GM19043 (cell line): ENCODE data around the gene GPT2.

ENCODE experiments used
- ATAC-seq: cut with Tn5 transposase; IDR thresholded peaks from one replicate; pipeline ENCODE4 v1.9.1; 2021; ENCODE audit warnings: low read depth; ENCODE audit not compliant: unreplicated experiment

Gene GPT2

GRCh38 chr16:46954562-46954961 lies 70.4 kb downstream of the GPT2 start:
- ATAC-seq, result no peak

DNA sequence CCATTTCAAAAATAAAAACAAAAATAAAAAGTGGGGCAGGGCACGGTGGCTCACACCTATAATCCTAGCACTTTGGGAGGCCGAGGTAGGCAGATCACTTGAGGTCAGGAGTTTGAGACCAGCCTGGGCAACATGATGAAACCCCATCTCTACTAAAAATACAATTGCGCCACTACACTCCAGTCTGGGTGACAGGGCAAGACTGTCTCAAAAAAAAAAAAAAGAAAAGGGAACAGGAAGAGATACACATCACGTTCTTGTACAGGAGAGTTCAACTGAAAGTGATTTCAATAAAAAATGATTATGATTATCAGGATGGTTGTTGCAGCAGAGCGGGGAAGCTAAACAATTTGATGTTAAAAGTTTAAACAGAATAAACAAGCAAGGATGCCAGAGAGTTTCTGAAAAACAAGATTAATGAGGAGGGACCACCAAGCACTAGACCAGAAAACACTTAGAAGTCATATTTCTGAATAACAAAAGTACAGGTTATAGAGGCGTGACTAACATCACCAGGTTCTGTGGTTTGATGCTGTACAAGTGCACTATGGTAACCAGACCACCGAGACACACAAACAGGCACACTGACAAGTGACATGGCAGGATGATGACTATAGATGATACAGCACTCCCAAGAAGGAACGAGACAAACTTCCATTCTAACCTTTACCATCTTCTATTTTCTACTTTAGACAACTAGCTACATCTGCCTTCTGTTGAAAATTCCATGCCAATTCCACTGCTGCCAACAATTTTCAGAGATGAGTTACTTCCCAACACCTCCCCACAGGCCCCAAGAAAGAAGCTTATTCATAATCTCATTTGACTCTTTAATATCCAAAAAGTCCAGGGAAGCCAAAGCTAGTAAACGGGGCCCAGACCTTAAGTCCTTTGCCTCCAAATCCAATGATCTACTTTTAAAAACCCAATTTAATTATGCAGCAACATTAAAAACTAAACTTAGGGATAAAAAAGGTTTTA lies 77.5 kb downstream of the GPT2 start:
- ATAC-seq, result no peak

DNA sequence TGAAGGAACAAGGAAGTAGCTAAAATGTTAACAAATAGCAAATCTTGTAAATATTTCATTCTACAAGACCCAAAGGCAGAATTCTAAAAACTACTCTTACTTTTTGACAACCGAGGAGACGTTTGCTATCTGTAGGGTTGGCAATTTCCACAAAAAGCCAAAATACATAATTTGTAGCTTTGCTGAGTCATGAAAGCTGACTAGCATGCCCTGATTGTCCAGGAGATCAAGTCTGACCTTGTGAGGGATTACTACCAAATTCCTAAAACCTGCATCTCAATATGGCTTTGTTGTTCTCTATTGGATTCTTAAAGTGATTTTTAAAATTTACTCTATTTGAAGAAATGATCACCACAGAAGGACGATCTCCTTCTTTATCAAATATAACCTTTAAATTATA lies 78.5 kb downstream of the GPT2 start:
- ATAC-seq, result no peak

GRCh38 chr16:46968063-46968435 lies 83.9 kb downstream of the GPT2 start:
- ATAC-seq, result no peak

DNA sequence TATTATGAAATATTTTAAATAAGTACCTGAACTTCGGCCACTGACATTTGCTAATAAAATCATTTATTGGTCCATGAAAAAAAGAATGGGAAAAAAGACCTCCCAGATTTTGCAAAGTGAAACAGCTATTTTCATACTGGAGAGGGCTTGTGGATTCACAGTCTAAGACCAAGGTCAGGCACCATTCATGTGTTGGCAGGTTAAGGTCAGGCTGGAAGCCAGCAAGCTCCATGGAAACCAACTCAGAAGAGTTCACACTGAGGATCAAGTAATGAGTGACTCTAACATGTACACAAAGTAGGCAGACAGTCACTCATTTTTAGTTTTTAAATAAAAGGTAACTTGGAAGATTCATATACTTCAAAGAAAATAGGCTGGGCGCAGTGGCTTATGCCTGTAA lies 85.9 kb downstream of the GPT2 start:
- no peak for ATAC-seq

- ATAC-seq, result no peak
Measured at GRCh38 chr16:46971271-46971670, 87.1 kb downstream of the GPT2 start.

DNA sequence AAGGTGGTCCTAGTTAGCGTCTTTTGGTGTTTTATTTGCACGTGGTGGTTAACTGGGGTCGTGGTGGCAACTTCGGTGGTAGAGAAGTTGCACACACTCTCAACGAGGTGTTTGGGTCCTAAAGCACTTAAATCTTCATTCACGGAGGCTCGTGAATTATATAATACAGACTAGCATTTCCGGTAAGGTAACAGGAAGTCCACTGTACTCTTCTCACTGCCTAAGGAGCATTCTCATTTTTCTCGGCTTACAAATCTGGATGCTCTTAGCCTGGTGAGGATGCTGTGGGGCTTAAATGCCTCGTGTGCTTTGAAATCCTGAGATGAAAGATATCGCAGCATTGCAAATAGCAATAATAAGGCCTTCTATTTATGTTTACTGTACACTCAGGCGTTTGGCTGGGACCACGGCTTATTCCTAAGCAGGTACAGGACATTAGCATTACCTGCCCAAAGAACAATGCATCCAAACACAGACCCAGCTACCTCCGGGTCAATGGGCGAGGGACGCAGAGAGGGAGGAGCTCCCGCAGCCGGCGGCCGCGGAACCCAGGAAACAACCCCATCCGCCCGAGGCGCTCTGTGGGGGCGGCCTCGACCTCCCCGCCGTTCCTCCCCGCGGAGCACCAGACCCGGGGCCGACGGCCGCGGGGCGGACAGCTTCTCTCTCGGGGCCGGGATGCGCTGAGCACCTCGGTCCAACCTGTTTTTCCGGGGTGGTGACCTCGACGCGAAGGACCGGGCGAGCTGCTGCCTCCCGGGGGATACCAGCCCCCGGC lies 88.5 kb downstream of the GPT2 start:
- peak; percentile 46 for ATAC-seq

DNA sequence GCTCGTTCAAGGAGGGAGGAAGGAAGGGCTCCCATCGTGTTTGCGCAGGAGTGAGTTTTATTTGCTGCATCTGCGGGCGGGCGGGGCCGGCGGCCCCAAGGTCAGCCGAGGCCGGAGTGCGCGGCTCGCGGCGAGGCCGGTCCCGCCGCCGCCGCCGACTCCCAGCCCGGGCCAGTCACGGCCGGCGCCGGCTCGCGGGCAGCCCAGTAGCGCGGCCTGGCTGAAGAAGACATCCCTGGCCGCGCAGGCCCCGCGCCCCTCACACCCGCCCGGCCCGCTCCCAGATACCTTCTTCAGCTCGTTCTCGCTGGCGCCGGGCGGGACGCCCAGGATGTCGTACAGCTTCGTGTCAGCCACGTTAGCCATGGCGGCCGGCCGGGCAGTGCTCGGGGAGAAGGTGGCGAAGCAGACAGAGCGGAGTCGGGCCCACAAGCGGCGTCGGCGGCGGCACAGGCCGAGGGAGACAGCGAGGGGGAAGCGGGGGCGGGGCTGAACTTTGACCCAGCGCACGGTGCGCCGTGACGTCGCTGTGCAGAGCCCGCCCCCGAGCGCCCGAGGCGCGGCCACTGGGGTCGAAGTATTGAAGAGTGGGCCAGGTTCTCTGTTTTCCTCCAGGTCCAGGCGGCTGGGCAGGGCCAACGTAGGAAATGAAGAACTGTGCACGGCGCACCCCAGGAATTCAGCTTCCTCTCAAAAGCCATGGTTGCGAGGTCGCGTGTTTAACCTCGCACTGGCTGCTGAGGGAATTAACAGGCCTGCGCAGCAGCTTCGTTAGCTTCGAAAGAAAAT lies 89.2 kb downstream of the GPT2 start, which contains the start of gene DNAJA2:
Gene DNAJA2 (minus strand): TSS at position 468 of the 789 bp plus-strand sequence. CDS start 102 bp downstream, at position 366.
- ATAC-seq, result peak; percentile 77

GRCh38 chr16:46973996-46974324 lies 89.8 kb downstream of the GPT2 start:
- ATAC-seq, result no peak

GRCh38 chr16:46974352-46974751 lies 90.2 kb downstream of the GPT2 start:
- ATAC-seq, result no peak

- ATAC-seq, result no peak
Measured at GRCh38 chr16:46975165-46975564, 91.0 kb downstream of the GPT2 start.

DNA sequence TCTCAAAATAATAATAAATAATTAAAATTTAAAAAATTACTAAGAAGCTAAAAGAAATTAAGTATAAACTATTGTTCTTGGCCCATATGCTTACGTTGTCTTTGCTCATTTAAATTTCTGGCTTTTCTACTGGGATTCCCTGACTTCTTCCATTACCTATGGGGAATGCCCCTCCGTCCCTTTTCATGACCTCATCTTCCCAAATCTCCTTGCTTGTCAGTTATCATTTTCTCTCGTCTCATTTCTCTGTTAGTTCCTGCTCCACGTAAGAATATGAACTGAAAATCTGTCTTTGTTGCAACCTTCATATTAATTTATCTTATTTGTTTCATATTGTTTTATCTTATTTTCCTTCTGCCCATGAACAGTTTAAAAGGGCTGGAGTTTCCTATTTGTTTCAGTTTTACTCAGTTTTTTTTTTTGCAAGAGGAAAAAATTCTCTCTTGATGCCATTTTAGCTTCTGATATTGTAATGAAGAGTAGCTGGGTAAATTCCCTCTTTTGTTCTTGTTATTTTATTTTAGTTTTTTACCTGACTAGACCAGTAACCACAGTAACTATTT lies 91.8 kb downstream of the GPT2 start:
- ATAC-seq, result no peak

- ATAC-seq, result no peak
Measured at GRCh38 chr16:46976550-46976949, 92.4 kb downstream of the GPT2 start.
